GM12892 (cell line): ENCODE results near the gene STH.

Experiments used
- DNase-seq: peaks from one replicate; pipeline ENCODE4 v3.0.0; 2011; ENCODE audit not compliant: insufficient read length
- FAIRE-seq: peaks from 2 replicates; lab custom pipeline; 2011; peaks lifted over from hg19 to GRCh38; lab: Jason Lieb, UNC
- POLR2A ChIP-seq: IDR thresholded peaks from 2 replicates; pipeline ENCODE4 v1.6.1; 2011; ENCODE audit warnings: low read depth, low read length, control low read depth
- POLR2AphosphoS5 ChIP-seq: IDR thresholded peaks from 2 replicates; pipeline ENCODE4 v1.6.1; 2011; ENCODE audit warnings: low read depth, low read length, control low read depth
- TAF1 ChIP-seq: IDR thresholded peaks from 2 replicates; pipeline ENCODE4 v1.6.1; 2011; ENCODE audit warnings: low read depth, mild to moderate bottlenecking, control low read depth, low read length, borderline replicate concordance

The STH gene

DNA sequence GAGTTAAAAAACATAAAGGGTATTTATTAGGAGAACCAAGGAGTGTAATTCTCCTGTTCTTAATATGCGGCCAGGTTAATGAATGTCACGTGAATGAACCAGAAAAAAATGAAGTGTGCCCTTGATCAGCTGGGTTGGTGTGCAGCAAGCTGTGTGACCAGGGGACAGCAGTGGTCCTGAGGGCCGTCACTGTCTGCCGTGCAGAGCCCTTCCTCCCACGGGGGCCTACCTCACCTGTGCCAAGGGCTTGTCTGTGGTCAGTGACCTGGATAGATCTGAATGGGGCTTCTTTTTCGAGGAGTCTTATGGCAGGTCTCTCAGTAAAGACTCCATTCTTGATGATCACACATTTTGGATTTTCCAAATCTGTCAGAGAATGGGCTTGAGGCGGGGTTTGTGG lies 17.7 kb upstream of the STH start:
- no peak for DNase-seq
- FAIRE-seq: no peak
- TF ChIP-seq TAF1 (no peak), POLR2A (no peak), POLR2AphosphoS5 (no peak)

DNA sequence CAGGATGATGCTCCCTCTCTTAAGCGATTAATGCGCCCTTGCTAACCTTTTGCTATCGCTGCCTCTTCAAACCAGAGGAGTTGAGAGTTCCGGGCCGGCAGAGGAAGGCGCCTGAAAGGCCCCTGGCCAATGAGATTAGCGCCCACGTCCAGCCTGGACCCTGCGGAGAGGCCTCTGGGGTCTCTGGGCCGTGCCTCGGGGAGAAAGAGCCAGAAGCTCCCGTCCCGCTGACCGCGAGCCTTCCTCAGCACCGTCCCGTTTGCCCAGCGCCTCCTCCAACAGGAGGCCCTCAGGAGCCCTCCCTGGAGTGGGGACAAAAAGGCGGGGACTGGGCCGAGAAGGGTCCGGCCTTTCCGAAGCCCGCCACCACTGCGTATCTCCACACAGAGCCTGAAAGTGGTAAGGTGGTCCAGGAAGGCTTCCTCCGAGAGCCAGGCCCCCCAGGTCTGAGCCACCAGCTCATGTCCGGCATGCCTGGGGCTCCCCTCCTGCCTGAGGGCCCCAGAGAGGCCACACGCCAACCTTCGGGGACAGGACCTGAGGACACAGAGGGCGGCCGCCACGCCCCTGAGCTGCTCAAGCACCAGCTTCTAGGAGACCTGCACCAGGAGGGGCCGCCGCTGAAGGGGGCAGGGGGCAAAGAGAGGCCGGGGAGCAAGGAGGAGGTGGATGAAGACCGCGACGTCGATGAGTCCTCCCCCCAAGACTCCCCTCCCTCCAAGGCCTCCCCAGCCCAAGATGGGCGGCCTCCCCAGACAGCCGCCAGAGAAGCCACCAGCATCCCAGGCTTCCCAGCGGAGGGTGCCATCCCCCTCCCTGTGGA lies 16.0 kb upstream of the STH start:
- FAIRE-seq (no peak), DNase-seq (no peak)
- no peak for TF ChIP-seq POLR2A
- no peak for TF ChIP-seq POLR2AphosphoS5
- TF ChIP-seq TAF1: no peak

DNA sequence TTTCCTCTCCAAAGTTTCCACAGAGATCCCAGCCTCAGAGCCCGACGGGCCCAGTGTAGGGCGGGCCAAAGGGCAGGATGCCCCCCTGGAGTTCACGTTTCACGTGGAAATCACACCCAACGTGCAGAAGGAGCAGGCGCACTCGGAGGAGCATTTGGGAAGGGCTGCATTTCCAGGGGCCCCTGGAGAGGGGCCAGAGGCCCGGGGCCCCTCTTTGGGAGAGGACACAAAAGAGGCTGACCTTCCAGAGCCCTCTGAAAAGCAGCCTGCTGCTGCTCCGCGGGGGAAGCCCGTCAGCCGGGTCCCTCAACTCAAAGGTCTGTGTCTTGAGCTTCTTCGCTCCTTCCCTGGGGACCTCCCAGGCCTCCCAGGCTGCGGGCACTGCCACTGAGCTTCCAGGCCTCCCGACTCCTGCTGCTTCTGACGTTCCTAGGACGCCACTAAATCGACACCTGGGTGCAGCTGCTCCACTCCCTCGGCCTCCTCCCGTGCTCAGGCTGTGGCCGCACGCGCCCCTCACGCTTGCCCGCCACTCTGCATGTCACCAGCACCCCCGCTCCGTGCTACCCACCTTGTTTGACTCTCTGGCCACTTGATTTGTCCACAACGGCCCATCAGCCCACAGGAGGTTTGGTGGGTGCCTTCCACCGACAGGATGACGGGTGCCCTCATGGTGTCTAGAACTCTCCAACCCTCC lies 15.3 kb upstream of the STH start:
- TF ChIP-seq TAF1: no peak
- no peak for TF ChIP-seq POLR2A
- no peak for TF ChIP-seq POLR2AphosphoS5
- FAIRE-seq: no peak
- no peak for DNase-seq

DNA sequence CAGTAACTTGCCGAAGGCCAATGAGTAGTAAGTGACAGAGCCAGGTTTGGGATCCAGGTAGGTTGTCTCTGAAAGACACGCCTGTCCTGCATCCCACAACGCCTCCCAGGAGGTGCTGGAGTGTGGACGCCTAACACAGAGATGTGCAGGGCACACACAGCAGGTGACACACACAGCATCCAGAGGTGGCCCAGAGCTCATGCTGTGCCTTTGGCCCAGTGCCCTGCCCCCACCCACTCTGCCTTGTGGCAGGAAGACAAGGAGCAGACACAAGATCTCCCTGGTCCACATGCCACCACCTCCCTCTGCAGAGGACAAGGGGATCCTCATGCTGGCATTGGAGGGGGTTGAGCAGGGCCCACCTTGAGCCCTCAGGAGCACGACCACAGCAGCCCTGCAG lies 14.7 kb upstream of the STH start:
- TF ChIP-seq POLR2A: no peak
- no peak for TF ChIP-seq POLR2AphosphoS5
- TF ChIP-seq TAF1: no peak
- no peak for FAIRE-seq
- no peak for DNase-seq

DNA sequence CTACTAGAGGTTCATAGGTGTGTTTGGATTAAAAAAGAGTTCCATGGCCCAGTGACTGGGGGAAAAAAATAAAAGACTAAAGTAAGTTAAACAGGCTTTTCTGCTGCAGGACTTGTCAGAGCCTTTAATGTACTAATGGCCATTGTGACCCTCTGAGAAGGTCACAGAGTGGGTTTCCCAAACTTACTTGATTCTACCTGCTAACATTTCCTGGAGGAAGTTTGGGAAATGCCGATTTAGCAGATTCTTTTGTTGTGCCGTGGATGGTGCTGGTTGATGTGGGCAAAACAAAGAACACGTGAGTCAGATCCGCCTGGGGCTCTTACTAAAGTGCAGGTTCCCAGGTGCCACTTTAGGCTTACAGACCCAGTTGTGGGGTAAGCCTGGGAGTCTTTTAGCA lies 13.6 kb upstream of the STH start:
- TF ChIP-seq POLR2A: no peak
- TF ChIP-seq TAF1: no peak
- no peak for TF ChIP-seq POLR2AphosphoS5
- no peak for DNase-seq
- FAIRE-seq: no peak

DNA sequence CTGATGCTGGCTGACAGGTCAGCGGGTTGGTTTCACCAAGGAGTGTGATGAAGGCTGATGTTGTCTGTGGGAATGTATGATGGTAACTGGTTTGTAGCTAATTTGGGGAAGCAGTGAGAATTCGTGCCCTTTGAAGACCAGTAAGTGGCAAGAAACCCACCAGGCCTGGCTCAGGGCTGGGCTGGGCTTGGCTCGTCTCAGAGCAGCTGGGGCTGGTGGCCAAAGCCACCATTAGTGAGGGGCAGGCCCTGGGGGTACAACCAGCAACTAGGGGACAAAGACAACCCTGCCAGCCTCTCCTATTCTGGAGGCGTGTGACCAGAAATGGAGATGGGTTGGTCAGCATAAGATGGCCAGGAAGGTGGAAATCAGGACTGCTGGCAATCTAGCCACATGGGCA lies 13.0 kb upstream of the STH start:
- no peak for FAIRE-seq
- DNase-seq: no peak
- TF ChIP-seq POLR2A (no peak), POLR2AphosphoS5 (no peak), TAF1 (no peak)

DNA sequence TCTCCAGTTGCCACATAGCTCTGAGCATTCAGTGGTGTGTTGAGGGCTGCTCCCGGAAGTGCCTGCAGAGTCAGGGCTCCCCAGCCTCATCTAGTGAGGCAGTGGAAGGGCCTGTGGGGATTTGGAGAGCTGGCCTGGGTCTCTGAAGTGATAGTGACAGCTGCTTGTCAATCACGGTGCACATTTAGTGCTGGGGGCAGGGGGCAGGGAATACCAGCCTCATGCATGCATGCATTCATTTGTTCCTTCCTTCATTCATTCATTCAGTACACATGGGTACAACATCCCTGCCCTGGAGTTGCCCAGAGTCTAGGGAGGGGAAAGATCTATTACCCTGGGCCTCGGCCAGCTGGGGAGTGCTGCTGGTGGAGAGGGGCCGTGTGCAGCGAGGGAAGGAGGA lies 11.3 kb upstream of the STH start:
- DNase-seq (no peak), FAIRE-seq (no peak)
- TF ChIP-seq POLR2AphosphoS5 (no peak), POLR2A (no peak), TAF1 (no peak)

DNA sequence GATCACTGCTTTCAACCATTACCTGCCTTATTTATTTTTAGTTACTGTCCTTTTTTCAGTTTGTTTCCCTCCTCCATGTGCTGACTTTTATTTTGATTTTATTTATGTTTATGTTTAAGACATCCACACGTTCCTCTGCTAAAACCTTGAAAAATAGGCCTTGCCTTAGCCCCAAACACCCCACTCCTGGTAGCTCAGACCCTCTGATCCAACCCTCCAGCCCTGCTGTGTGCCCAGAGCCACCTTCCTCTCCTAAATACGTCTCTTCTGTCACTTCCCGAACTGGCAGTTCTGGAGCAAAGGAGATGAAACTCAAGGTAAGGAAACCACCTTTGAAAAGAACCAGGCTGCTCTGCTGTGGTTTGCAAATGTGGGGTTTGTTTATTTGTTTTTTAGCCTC lies 9.3 kb upstream of the STH start:
- TF ChIP-seq POLR2A: no peak
- TF ChIP-seq TAF1: no peak
- no peak for TF ChIP-seq POLR2AphosphoS5
- no peak for FAIRE-seq
- no peak for DNase-seq

DNA sequence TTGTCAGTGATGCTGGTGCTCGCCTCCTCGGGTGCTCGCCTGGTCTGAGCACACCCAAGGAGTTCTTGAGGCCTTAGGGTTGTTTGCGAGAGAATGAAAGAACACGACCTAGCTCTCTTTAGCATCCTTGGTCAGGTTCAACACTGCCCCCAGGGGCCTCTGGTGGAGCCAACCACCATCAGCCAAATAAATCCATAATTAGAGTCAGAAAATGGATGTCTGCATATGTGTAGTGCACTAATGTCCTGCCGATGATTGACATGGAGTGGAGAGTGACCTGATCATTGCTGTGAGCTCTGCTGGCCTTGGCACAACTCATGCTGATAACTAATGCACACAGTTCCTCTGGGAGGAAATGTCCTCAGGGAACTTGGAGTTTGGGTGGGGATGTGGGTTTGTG lies 8.2 kb upstream of the STH start:
- FAIRE-seq: no peak
- TF ChIP-seq POLR2A (no peak), TAF1 (no peak), POLR2AphosphoS5 (no peak)

DNA sequence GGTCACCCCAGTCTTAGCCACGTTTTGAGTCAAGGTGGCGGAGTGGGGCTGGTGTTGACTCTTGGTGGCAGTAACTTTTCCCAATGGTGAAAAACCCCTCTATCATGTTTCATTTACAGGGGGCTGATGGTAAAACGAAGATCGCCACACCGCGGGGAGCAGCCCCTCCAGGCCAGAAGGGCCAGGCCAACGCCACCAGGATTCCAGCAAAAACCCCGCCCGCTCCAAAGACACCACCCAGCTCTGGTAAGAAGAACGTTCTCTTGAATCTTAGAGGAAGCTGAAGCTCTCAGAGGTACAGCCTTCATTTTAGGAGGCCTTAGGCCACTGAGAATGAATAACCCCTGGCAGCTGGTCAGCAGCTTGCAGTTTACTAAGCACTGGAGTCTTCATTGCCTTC lies 7.7 kb upstream of the STH start:
- FAIRE-seq (no peak), DNase-seq (no peak)
- TF ChIP-seq TAF1 (no peak), POLR2AphosphoS5 (no peak), POLR2A (no peak)

More for the DNA sequence above, 8.2 kb upstream of the STH start:
- no peak for DNase-seq

DNA sequence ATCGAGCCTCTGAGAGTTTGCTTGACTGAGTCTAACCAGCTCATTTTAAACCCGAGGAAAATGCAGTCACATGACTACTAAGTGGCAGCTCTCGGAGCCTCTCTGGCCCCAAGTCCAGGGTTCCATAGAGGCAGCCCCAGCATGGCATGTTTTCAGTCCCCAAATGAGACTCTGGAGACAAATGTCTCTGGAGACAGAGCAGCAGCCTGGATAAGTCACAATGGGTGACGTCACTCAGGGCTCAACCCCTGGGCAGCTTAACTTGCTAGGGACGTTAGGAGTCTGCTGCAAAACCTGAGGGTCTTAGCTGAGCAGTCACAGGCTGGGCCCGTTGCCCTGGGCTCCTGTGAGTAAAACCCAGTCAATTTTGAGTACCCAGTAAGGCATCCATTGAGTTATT lies 6.9 kb upstream of the STH start:
- TF ChIP-seq TAF1: no peak
- TF ChIP-seq POLR2A: no peak
- no peak for TF ChIP-seq POLR2AphosphoS5
- FAIRE-seq: no peak
- DNase-seq: no peak

DNA sequence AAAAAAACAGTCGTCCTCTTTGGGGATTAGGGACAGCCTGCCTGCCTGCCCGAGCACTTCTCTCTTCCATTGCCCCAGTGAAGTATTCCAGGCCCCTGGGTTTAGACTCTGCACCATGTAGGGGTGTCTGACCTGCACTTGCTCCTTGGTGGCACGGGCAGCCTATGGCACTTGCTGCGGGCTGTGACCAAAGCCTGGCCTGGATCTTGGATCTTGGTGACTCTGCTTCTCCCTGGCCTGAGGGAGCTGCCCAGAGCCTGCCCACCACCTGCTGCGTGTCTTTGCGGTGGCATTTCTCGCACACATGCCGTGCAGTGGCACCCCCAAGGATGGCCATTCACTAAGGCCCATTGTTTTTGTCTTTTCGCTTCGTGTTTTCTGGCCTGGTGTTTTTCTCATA lies 6.1 kb upstream of the STH start:
- no peak for DNase-seq
- no peak for TF ChIP-seq TAF1
- no peak for TF ChIP-seq POLR2A
- TF ChIP-seq POLR2AphosphoS5: no peak
- no peak for FAIRE-seq
